GM12878 (cell line): Measurements from ENCODE around the gene MYO7B. TPM values are rescaled to one million over a fixed set of nuclear protein-coding genes. Genes with fewer than 3 reads are reported as not detected.

Experiments used
- ATAC-seq: fragments of 200-7000 bp; cut with Tn5 transposase; 3 replicates; pipeline ENCODE4 v1.9.1; 2020; ENCODE audit warnings: mild to moderate bottlenecking, moderate library complexity
- BruUV-seq: library from RNA; stranded (reverse); fragments of 400-500 nt; replicated peaks from 2 replicates; lab custom pipeline; 2021; lab: Mats Ljungman, UMichigan
- CTCF ChIA-PET: fragments of 300-600 bp; sonication (Branson Sonifier 250); formaldehyde crosslinking; extraction: SDS; loops from one replicate; lab custom pipeline; 2021; ENCODE audit warnings: inconsistent platforms; lab: Yijun Ruan, JAX
- POLR2A ChIA-PET: fragments of 350-600 bp; formaldehyde crosslinking; extraction: SDS; loops from one replicate; lab custom pipeline; 2021; ENCODE audit warnings: inconsistent platforms; lab: Charles Lee
- RAD21 ChIA-PET: fragments of 300-600 bp; sonication (Branson Sonifier 250); formaldehyde crosslinking; loops from one replicate; lab custom pipeline; 2023; ENCODE audit warnings: antibody characterized with exemption; ENCODE audit not compliant: unreplicated experiment; lab: Charles Lee
- SMC1A ChIA-PET: fragments of 300-600 bp; sonication (Branson Sonifier 250); formaldehyde crosslinking; loops from one replicate; lab custom pipeline; 2023; ENCODE audit not compliant: unreplicated experiment, uncharacterized antibody; lab: Charles Lee
- DNase-seq: peaks from one replicate; pipeline ENCODE4 v3.0.0-alpha.2; 2011; ENCODE audit warnings: low read depth, low spot score
- FAIRE-seq: peaks from 3 replicates; lab custom pipeline; 2011; peaks lifted over from hg19 to GRCh38; lab: Jason Lieb, UNC
- H2AFZ ChIP-seq: 2 replicates; pipeline ENCODE4 v1.6.0; 2011; ENCODE audit warnings: low read depth, low read length, control low read depth; ENCODE audit not compliant: control insufficient read depth
- H3K27ac ChIP-seq: 2 replicates; pipeline ENCODE4 v1.5.1; 2011; ENCODE audit warnings: control low read depth; ENCODE audit not compliant: control insufficient read depth, insufficient read depth
- H3K27me3 ChIP-seq, 2 experiments: replicated peaks in 1 of 2; 2 replicates each; pipeline versions ENCODE4 v1.6.0 to v1.6.1; 2011; ENCODE audit warnings: low read length in 1 of 2; ENCODE audit not compliant: control insufficient read depth in 2 of 2, insufficient read depth in 2 of 2
- H3K36me3 ChIP-seq, 2 experiments: 2 replicates each; pipeline ENCODE4 v1.5.1; 2011; ENCODE audit warnings: low read length in 1 of 2; ENCODE audit not compliant: control insufficient read depth in 2 of 2, insufficient read depth in 2 of 2
- H3K4me1 ChIP-seq: 2 replicates; pipeline ENCODE4 v1.6.1; 2011; ENCODE audit warnings: mild to moderate bottlenecking, low read length, moderate library complexity, mixed read lengths; ENCODE audit not compliant: control insufficient read depth, insufficient read depth
- H3K4me2 ChIP-seq: 2 replicates; pipeline ENCODE4 v1.6.0; 2011; ENCODE audit warnings: control low read depth; ENCODE audit not compliant: control insufficient read depth, insufficient read depth
- H3K4me3 ChIP-seq: fragments of 200-600 bp; sonication (generic); 2 replicates; pipeline ENCODE4 v1.5.1; 2016
- H3K79me2 ChIP-seq: 2 replicates; pipeline ENCODE4 v1.6.0; 2011; ENCODE audit warnings: low read length; ENCODE audit not compliant: control insufficient read depth, insufficient read depth
- H3K9ac ChIP-seq: 2 replicates; pipeline ENCODE4 v1.8.0; 2011; ENCODE audit warnings: low read length, control low read depth, mixed read lengths; ENCODE audit not compliant: control insufficient read depth, insufficient read depth
- H3K9me3 ChIP-seq: replicated peaks from 3 replicates; pipeline ENCODE4 v1.5.1; 2011; ENCODE audit warnings: mild to moderate bottlenecking, low read length; ENCODE audit not compliant: control insufficient read depth, insufficient read depth
- H4K20me1 ChIP-seq: 2 replicates; pipeline ENCODE4 v1.6.0; 2011; ENCODE audit not compliant: control insufficient read depth, insufficient read depth
- BCL3 ChIP-seq: IDR thresholded peaks from 2 replicates; pipeline ENCODE4 v1.6.1; 2011; ENCODE audit warnings: borderline replicate concordance, low read depth, mild to moderate bottlenecking, moderate library complexity, low read length; ENCODE audit not compliant: insufficient read depth, poor library complexity, severe bottlenecking
- CEBPB ChIP-seq, 2 experiments: fragments of 150-350 bp in 1 of 2; IDR thresholded peaks; 2 replicates each; pipeline ENCODE4 v1.6.1; 2012 to 2014; ENCODE audit warnings: low read depth in 2 of 2, low read length in 2 of 2, borderline replicate concordance in 1 of 2, inconsistent platforms in 1 of 2
- CTCF ChIP-seq, 3 experiments: IDR thresholded peaks in 2 of 3; conservative IDR thresholded peaks in 1 of 3; 2 replicates each; pipeline ENCODE4 v1.5.1; 2011; ENCODE audit warnings: low read depth in 3 of 3, low read length in 3 of 3, mild to moderate bottlenecking in 3 of 3, control low read depth in 2 of 3, moderate library complexity in 2 of 3, inconsistent platforms in 1 of 3, mixed read lengths in 1 of 3; ENCODE audit not compliant: control insufficient read depth in 2 of 3, insufficient read depth in 1 of 3; ENCODE audit errors: extremely low read depth in 1 of 3
- HDAC2 ChIP-seq: fragments of 200-600 bp; sonication (generic); IDR thresholded peaks from 2 replicates; pipeline ENCODE4 v1.6.1; 2017
- MLLT1 ChIP-seq: fragments of 450-650 bp; IDR thresholded peaks from 2 replicates; pipeline ENCODE4 v1.6.1; 2016; ENCODE audit warnings: mild to moderate bottlenecking
- MYB ChIP-seq: fragments of 150-350 bp; IDR thresholded peaks from 2 replicates; pipeline ENCODE4 v1.6.1; 2014; ENCODE audit warnings: mild to moderate bottlenecking, low read depth, low read length, borderline replicate concordance
- SP1 ChIP-seq: IDR thresholded peaks from one replicate; pipeline ENCODE4 v1.6.1; 2011; ENCODE audit warnings: low read depth, low read length
- TARDBP ChIP-seq: IDR thresholded peaks from 2 replicates; pipeline ENCODE4 v1.6.1; 2016; ENCODE audit warnings: borderline replicate concordance
- TCF12 ChIP-seq: IDR thresholded peaks from 2 replicates; pipeline ENCODE4 v1.6.1; 2011; ENCODE audit warnings: low read depth, mild to moderate bottlenecking, low read length
- ZBTB11 ChIP-seq: fragments of 450-650 bp; formaldehyde crosslinking; IDR thresholded peaks from 2 replicates; pipeline ENCODE4 v1.5.0; 2022; ENCODE audit warnings: mild to moderate bottlenecking, missing genetic modification characterization
- WGBS: methylation state at CpG from one replicate; pipeline ENCODE4 v1.1.6; 2016; ENCODE audit warnings: low lambda C conversion rate; ENCODE audit not compliant: insufficient replicate concordance, insufficient coverage; ENCODE audit errors: missing lambda C conversion rate; 5-methylcytosine and 5-hydroxymethylcytosine counted together
- in situ Hi-C: fragments of 300-500 bp; cut with MboI; formaldehyde crosslinking; loops from 9 replicates; pipeline ENCODE4 v1.14.3; 2018; ENCODE audit warnings: mixed read lengths
- intact Hi-C: fragments of 100-400 bp; cut with micrococcal nuclease; formaldehyde crosslinking; loops from one replicate; pipeline ENCODE4 v1.14.2; 2022; ENCODE audit not compliant: unreplicated experiment
- polyA plus RNA-seq, 11 experiments: library from polyadenylated mRNA; depleted of rRNA in 4 of 11; unstranded in 6 of 11; stranded (reverse) in 5 of 11; fragments of >200 nt; fragmentation: Nextera tagmentation in 4 of 11; fragmentation: Illumina TruSeq in 1 of 11; extraction: Ambion mirVana in 4 of 11; extraction: Trizol in 1 of 11; gene quantifications; 1 replicate in 1 of 11; 2 replicates in 10 of 11; pipeline versions ENCODE4 v1.2.1 to v1.2.3, GENCODE V29; 2011 to 2016; ENCODE audit warnings: inconsistent platforms in 2 of 11, missing spikeins in 2 of 11, low read depth in 1 of 11
- total RNA-seq, 4 experiments: library from RNA; depleted of rRNA in 3 of 4; stranded (reverse); fragments of >200 nt in 3 of 4; fragmentation: Illumina TruSeq in 1 of 4; extraction: Trizol in 1 of 4; gene quantifications; 2 replicates each; pipeline versions ENCODE4 v1.2.1 to v1.2.3, GENCODE V29; 2013 to 2021

Gene MYO7B
- total and polyA plus RNA-seq, 10 of the 15 experiments (the other 5 are each of a cell fraction or from before 2014, with no cell fraction given): 0.08 to 4.8 (median 1.2) TPM

GRCh38 chr2:127561371-127561770, 25.9 kb downstream of the MYO7B start:
- intact Hi-C loops: no loop called here
- no peak for ATAC-seq
- ChIA-PET CTCF (interaction anchor here (0.8 kb wide), 1 partner anchor 14 kb away, joined by 3 read pairs; no protein-coding TSS in a partner anchor), RAD21 (no interaction called here), POLR2A (interaction anchor here (0.6 kb wide), 1 partner anchor 72 kb away, joined by 3 read pairs; no protein-coding TSS in a partner anchor), SMC1A (interaction anchor here (0.7 kb wide), 1 partner anchor 12 kb away, joined by 3 read pairs; no protein-coding TSS in a partner anchor)
- Histone ChIP-seq H3K79me2 (no peaks in the 10 kb centered on the region), H3K27ac (no peak overlapping the region), H3K27me3 (0 out of 4 replicates have a peak, but pooled peaks cover 0 to 4% of the 10 kb centered on the region in 2 experiments), H3K4me1 (peaks cover 17% of the 10 kb centered on the region), H4K20me1 (no peaks in the 10 kb centered on the region), H3K9me3 (peaks cover 1% of the 10 kb centered on the region; the same call in 2 of the 3 replicates), H3K4me3 (no peak overlapping the region), H3K36me3 (no peaks in the 10 kb centered on the region), H2AFZ (no peak overlapping the region), H3K4me2 (no peak overlapping the region), H3K9ac (no peak overlapping the region)
- DNase-seq: no peak
- 79% methylated on average over 8 of the region's 8 CpGs for WGBS
- no TSS peak for BruUV-seq
- no peak for FAIRE-seq
- in situ Hi-C loops: no loop called here
- no peak for TF ChIP-seq CEBPB (IDR thresholded peaks at IDR 0.05; ENCODE audit: borderline replicate concordance in 1 of 2, low read depth in 2 of 2, low read length in 2 of 2)
- TF ChIP-seq CTCF (IDR thresholded peaks at IDR 0.05 in 2 of 3, conservative IDR thresholded peaks at IDR 0.05 in 1 of 3; ENCODE audit: control insufficient read depth in 2 of 3, extremely low read depth in 1 of 3, insufficient read depth in 1 of 3, low read depth in 3 of 3, low read length in 3 of 3): no peak
- no peak for TF ChIP-seq TCF12
- TF ChIP-seq ZBTB11 (CRISPR knock-in tag): no peak
- TF ChIP-seq SP1: no peak
- no peak for TF ChIP-seq MLLT1
- no peak for TF ChIP-seq BCL3
- no peak for TF ChIP-seq TARDBP
- TF ChIP-seq HDAC2: no peak
- no peak for TF ChIP-seq MYB
